NT2/D1 (cell line): ENCODE measurements around the gene KLF7.

Source experiments
- DNase-seq: peaks from one replicate; pipeline ENCODE4 v3.0.0-alpha.2; 2011; ENCODE audit warnings: low read depth, low spot score
- H3K27me3 ChIP-seq: 2 replicates; pipeline ENCODE4 v1.6.0; 2011; ENCODE audit warnings: mild to moderate bottlenecking; ENCODE audit not compliant: insufficient read length, insufficient read depth
- H3K36me3 ChIP-seq: 2 replicates; pipeline ENCODE4 v1.6.1; 2011; ENCODE audit warnings: mild to moderate bottlenecking, low read length, mixed read lengths; ENCODE audit not compliant: insufficient read depth, insufficient read length
- H3K4me1 ChIP-seq: 2 replicates; pipeline ENCODE4 v1.5.1; 2011; ENCODE audit not compliant: insufficient read depth, insufficient read length
- H3K4me3 ChIP-seq: 2 replicates; pipeline ENCODE4 v1.5.1; 2011; ENCODE audit warnings: low read depth; ENCODE audit not compliant: insufficient read length
- H3K9ac ChIP-seq: 2 replicates; pipeline ENCODE4 v1.6.0; 2011; ENCODE audit warnings: low read depth; ENCODE audit not compliant: insufficient read length
- H3K9me3 ChIP-seq: 2 replicates; pipeline ENCODE4 v1.5.1; 2011; ENCODE audit warnings: mild to moderate bottlenecking, low read length; ENCODE audit not compliant: insufficient read depth
- SUZ12 ChIP-seq: IDR thresholded peaks from 2 replicates; pipeline ENCODE4 v1.6.1; 2011; ENCODE audit not compliant: insufficient read length, insufficient read depth; ENCODE audit errors: extremely low read depth
- YY1 ChIP-seq: IDR thresholded peaks from 2 replicates; pipeline ENCODE4 v1.6.1; 2011; ENCODE audit not compliant: insufficient read length, insufficient read depth
- ZNF274 ChIP-seq: IDR thresholded peaks from 2 replicates; pipeline ENCODE4 v1.6.1; 2011; ENCODE audit warnings: mild to moderate bottlenecking, low read depth, low read length

KLF7 gene

GRCh38 chr2:207144173-207144785 lies 21.5 kb downstream of the KLF7 start:
- no peaks in the 10 kb centered on the region for H3K27me3 ChIP-seq
- H3K9ac ChIP-seq, result no peak overlapping the region
- H3K36me3 ChIP-seq, result peaks cover 61% of the 10 kb centered on the region
- H3K9me3 ChIP-seq, result no peaks in the 10 kb centered on the region
- H3K4me3 ChIP-seq, result no peak overlapping the region
- H3K4me1 ChIP-seq, result peaks cover 2% of the 10 kb centered on the region
- no peak for DNase-seq
- no peak for TF ChIP-seq YY1
- TF ChIP-seq ZNF274, result no peak
- no peak for TF ChIP-seq SUZ12

- H3K9me3 ChIP-seq, result no peaks in the 10 kb centered on the region
- H3K27me3 ChIP-seq, result no peaks in the 10 kb centered on the region
- H3K36me3 ChIP-seq, result peaks cover 57% of the 10 kb centered on the region
- no peak for DNase-seq
- peaks cover 2% of the 10 kb centered on the region for H3K4me1 ChIP-seq
- no peak overlapping the region for H3K4me3 ChIP-seq
- H3K9ac ChIP-seq, result no peak overlapping the region
- TF ChIP-seq SUZ12 (no peak), ZNF274 (no peak), YY1 (no peak)
Measured at GRCh38 chr2:207143215-207144172, 22.3 kb downstream of the KLF7 start.

- DNase-seq, result no peak
- Histone ChIP-seq H3K9me3 (no peaks in the 10 kb centered on the region), H3K27me3 (no peaks in the 10 kb centered on the region), H3K4me1 (peaks cover 2% of the 10 kb centered on the region), H3K4me3 (no peak overlapping the region), H3K9ac (no peak overlapping the region), H3K36me3 (peaks cover 55% of the 10 kb centered on the region)
- TF ChIP-seq YY1, result no peak
- TF ChIP-seq SUZ12, result no peak
- TF ChIP-seq ZNF274, result no peak
Measured at GRCh38 chr2:207142461-207142860, 23.3 kb downstream of the KLF7 start.

- TF ChIP-seq SUZ12 (no peak), YY1 (no peak), ZNF274 (no peak)
- H3K36me3 ChIP-seq, result peaks cover 55% of the 10 kb centered on the region
- H3K4me1 ChIP-seq, result peaks cover 2% of the 10 kb centered on the region
- H3K9ac ChIP-seq, result no peak overlapping the region
- no peaks in the 10 kb centered on the region for H3K27me3 ChIP-seq
- H3K4me3 ChIP-seq, result no peak overlapping the region
- no peaks in the 10 kb centered on the region for H3K9me3 ChIP-seq
- no peak for DNase-seq
Measured at GRCh38 chr2:207141386-207141785, 24.4 kb downstream of the KLF7 start.

- no peak overlapping the region for H3K9ac ChIP-seq
- TF ChIP-seq ZNF274 (no peak), YY1 (no peak), SUZ12 (no peak)
- DNase-seq, result no peak
- peaks cover 46% of the 10 kb centered on the region for H3K36me3 ChIP-seq
- no peak overlapping the region for H3K4me3 ChIP-seq
- H3K4me1 ChIP-seq, result peaks cover 2% of the 10 kb centered on the region
- H3K27me3 ChIP-seq, result no peaks in the 10 kb centered on the region
- no peaks in the 10 kb centered on the region for H3K9me3 ChIP-seq
Measured at GRCh38 chr2:207140265-207140664, 25.5 kb downstream of the KLF7 start.

GRCh38 chr2:207139552-207139951 lies 26.2 kb downstream of the KLF7 start:
- DNase-seq, result no peak
- peaks cover 2% of the 10 kb centered on the region for H3K4me1 ChIP-seq
- TF ChIP-seq YY1 (no peak), SUZ12 (no peak), ZNF274 (no peak)

GRCh38 chr2:207138627-207139297 lies 27.0 kb downstream of the KLF7 start:
- H3K4me1 ChIP-seq, result peaks cover 2% of the 10 kb centered on the region
- H3K4me3 ChIP-seq, result no peak overlapping the region
- DNase-seq, result no peak
- peaks cover 45% of the 10 kb centered on the region for H3K36me3 ChIP-seq
- H3K9ac ChIP-seq, result no peak overlapping the region
- H3K9me3 ChIP-seq, result no peaks in the 10 kb centered on the region
- no peak for TF ChIP-seq ZNF274
- TF ChIP-seq YY1, result no peak
- TF ChIP-seq SUZ12, result no peak
- no peaks in the 10 kb centered on the region for H3K27me3 ChIP-seq

More at GRCh38 chr2:207139552-207139951, 26.2 kb downstream of the KLF7 start:
- Histone ChIP-seq H3K4me3 (no peak overlapping the region), H3K36me3 (peaks cover 45% of the 10 kb centered on the region), H3K9me3 (no peaks in the 10 kb centered on the region), H3K27me3 (no peaks in the 10 kb centered on the region), H3K9ac (no peak overlapping the region)
